Astrocyte of the spinal cord (primary cell): ENCODE results near the gene KLHL34.

Experiments used
- DNase-seq: peaks from one replicate; pipeline ENCODE4 v3.0.0; 2011; ENCODE audit warnings: low read depth, low spot score
- H3K4me3 ChIP-seq: 2 replicates; pipeline ENCODE4 v1.5.1; 2011; ENCODE audit warnings: low read depth, mild to moderate bottlenecking, low read length, moderate library complexity
- in situ Hi-C: cut with HindIII; loops from 2 replicates; pipeline ENCODE4 v1.10.0; 2017; ENCODE audit warnings: low sequenced_read_pairs
- TF ChIP-seq, protein P1 (sequence below): IDR thresholded peaks from 2 replicates; pipeline ENCODE4 v1.5.1; 2012; ENCODE audit warnings: low read depth, mild to moderate bottlenecking, low read length, inconsistent platforms

The KLHL34 gene

DNA sequence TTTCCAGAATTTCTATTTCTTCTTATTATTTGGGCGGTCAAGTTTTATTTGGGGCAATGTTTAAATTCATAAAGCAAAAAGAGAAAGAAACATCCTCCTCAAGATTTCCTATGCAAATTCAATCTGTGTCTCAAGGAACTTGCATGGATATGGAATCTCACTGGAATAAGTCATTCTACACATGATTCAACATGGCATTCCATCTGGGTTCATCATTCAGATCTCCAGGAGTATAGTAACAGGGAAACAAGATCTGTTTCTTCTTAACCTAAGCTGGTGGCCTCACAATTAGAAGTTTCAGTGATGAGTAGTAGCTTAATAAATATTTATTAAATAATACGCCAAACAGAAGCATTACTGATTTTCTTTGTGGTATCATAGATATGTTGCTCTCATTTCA is 19.8 kb downstream of the KLHL34 start:
- TF ChIP-seq, protein P1, sequence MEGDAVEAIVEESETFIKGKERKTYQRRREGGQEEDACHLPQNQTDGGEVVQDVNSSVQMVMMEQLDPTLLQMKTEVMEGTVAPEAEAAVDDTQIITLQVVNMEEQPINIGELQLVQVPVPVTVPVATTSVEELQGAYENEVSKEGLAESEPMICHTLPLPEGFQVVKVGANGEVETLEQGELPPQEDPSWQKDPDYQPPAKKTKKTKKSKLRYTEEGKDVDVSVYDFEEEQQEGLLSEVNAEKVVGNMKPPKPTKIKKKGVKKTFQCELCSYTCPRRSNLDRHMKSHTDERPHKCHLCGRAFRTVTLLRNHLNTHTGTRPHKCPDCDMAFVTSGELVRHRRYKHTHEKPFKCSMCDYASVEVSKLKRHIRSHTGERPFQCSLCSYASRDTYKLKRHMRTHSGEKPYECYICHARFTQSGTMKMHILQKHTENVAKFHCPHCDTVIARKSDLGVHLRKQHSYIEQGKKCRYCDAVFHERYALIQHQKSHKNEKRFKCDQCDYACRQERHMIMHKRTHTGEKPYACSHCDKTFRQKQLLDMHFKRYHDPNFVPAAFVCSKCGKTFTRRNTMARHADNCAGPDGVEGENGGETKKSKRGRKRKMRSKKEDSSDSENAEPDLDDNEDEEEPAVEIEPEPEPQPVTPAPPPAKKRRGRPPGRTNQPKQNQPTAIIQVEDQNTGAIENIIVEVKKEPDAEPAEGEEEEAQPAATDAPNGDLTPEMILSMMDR, result no peak
- in situ Hi-C loops, result no loop called here
- DNase-seq, result peak; percentile 37
- no peak overlapping the region for H3K4me3 ChIP-seq

DNA sequence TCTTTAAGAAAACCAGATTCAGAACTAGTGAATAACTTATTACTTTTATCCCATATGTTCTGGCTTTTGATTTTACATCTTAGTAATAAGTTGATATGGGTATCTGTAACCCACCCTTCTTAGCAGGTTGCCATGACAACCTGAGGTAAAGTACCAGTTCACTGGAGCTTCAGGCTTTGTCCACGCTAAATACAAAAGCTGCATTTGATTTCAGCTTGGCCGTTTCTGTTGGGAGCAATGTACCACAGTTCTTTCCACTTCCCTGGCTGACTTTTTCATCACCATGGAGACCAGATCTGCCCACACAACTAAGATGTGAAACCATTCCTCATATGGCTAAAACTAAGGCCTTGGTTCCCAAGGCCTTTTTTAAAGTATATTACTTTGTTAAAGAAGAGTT is 26.1 kb downstream of the KLHL34 start:
- peak; percentile 15 for DNase-seq
- in situ Hi-C loops, result no loop called here
- TF ChIP-seq, protein P1, result no peak
- H3K4me3 ChIP-seq, result no peak overlapping the region

DNA sequence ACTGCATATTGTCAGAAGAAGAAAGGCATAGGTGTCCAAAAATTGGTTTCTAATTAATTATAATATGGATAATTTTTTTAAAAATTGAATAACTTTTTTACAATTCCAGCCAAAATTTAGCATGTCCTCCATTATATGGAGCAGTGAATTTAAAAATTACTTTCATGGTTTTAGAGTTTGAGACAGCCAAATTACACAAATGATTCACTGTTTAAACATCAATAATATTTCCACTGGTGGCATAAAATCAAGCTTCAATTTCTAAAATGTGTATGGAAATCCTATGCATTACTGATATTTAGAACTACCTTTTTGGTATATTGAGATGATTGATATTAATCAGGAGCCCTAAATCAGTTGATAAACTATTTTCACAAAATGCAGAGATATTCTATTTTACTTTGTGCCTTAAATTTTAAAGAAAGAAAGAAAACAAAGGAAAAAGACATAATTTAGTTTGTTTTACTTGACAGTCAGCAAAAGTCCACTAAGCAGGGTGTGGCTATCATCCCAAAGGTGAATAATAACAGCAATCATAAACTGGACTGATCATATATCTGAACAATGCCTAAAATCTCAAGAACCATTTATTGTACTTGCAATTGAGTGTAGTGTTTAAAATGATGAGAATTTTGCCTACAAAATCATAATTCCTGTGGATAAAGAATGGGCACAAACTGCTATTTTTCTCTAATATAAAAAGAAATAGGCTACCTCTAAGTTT is 34.2 kb downstream of the KLHL34 start:
- TF ChIP-seq, protein P1, result no peak
- in situ Hi-C loops, result no loop called here
- no peak for DNase-seq
- H3K4me3 ChIP-seq, result no peak overlapping the region

DNA sequence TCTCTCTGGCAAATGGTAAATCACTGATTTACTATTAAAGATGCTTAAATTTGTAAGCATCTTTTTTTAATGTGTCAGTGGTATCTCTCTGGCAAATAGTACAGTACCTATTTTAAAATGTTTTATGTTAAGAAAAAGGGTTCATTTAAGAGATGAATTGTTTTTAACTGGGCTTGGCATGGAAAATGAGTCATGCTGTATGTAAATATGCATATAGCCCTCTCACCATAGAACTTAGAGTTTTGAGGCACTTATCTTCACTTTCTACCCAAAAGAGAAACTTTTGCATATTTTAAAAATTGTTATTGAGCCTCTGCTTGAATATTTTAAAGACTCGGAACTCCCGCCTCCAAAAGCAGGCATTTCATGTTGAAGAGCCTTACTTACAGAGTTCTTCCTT is 37.9 kb downstream of the KLHL34 start:
- no peak for DNase-seq
- TF ChIP-seq, protein P1, result no peak
- no peak overlapping the region for H3K4me3 ChIP-seq
- in situ Hi-C loops, result no loop called here

DNA sequence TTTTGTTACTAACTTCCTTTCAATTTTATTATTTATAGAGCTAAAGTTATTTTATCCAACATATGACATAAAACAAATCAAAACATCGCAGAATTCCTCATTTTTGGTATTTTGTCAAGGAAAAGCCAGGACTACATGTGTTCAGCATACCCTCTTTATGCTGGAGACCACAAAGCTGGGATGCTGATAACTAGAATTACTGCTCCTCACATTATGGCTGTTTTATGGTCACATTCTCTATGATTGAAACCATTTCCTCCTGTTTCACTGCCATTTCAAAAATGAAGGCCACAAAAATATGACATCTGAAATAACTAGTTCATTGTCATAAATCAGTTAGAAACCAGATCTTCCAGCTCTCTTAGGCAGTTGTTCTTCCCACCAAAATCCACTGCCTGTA is 41.7 kb downstream of the KLHL34 start:
- no peak overlapping the region for H3K4me3 ChIP-seq
- TF ChIP-seq, protein P1, result no peak
- DNase-seq, result no peak
- in situ Hi-C loops, result no loop called here

DNA sequence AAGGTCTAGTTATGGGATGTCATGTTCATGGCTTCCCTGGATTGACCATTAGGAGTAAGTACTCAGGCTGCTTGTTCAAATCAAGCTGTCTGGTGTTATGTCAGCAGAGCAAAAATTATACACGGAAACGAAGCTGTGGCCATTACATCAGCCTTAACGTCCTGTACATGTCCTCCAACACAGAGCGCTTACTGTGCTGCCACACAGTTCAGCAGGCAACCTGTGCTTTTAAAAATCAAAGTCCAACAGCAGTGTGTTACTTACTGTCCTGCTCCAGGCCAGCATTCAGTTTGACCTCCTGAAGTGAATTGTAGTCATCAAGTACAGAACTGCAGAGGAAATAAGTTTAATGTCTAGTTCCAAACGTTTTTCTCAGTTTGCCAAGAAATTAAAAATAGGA is 46.0 kb downstream of the KLHL34 start:
- TF ChIP-seq, protein P1, result no peak
- in situ Hi-C loops, result no loop called here
- DNase-seq, result no peak
- H3K4me3 ChIP-seq, result no peak overlapping the region
